Skin of body (tissue), 3 donors: ENCODE results near the gene PCYT1A. TPM values are rescaled to one million over a fixed set of nuclear protein-coding genes. Genes with fewer than 3 reads are reported as not detected.
"Not testable (repeated sequence)": the region's sequence is repeated elsewhere in the genome, so short reads cannot be mapped to it uniquely, and the experiment has no call there.

ENCODE experiments used
- DNase-seq: peaks from one replicate; lab custom pipeline; 2025; lab: John Stamatoyannopoulos, UW
- small RNA-seq: library from RNA; depleted of rRNA; stranded (forward); fragments of <200 nt; gene quantifications from one replicate; pipeline ENCODE3, GENCODE V24; 2014; ENCODE audit warnings: low replicate concordance
- total RNA-seq: library from RNA; depleted of rRNA; stranded (reverse); fragments of >200 nt; gene quantifications from one replicate; pipeline ENCODE4 v1.2.3, GENCODE V29; 2014

Gene PCYT1A
- total RNA-seq, 1 donor from 2014 or later, result 42.2 TPM

DNA sequence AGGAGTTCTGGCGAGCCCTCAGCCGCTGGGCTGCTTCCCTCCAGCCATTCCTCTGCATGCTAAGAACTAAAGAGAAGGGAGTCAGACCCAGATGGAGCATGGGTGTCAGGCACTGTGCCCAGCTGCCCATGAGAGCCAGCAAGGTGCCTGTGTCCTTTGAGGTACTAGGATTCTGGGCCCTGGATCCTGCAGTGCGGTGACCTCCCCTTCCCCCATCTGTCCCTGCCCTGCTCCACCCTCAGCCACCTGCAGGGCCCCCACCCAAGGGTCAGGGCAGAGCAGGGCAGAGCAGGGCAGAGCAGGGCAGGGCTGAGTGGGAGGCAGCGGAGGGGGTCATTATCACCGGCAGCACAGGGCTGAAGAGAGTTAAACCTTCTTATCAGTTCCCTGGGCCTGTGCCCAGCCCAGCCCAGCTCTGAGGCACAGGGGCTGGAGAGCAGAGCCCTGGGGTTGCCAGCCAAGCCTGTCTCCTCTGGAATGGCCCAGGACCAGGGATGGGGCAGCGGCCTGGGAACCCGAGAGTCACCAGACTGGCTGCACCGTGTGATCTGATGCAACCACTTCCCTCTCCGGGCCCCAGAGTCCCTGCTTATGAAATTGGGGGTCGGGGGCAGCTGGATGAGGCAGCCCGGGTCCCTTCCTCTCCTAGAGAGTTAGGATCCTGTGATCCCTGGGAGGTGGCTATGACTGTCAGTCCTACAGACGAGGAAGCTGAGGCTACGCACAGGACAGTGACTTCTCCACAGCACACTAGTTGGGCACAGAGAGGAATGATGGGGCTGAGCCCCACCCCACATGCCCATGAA, 93.6 kb downstream of the PCYT1A start:
- DNase-seq, result no peak

DNA sequence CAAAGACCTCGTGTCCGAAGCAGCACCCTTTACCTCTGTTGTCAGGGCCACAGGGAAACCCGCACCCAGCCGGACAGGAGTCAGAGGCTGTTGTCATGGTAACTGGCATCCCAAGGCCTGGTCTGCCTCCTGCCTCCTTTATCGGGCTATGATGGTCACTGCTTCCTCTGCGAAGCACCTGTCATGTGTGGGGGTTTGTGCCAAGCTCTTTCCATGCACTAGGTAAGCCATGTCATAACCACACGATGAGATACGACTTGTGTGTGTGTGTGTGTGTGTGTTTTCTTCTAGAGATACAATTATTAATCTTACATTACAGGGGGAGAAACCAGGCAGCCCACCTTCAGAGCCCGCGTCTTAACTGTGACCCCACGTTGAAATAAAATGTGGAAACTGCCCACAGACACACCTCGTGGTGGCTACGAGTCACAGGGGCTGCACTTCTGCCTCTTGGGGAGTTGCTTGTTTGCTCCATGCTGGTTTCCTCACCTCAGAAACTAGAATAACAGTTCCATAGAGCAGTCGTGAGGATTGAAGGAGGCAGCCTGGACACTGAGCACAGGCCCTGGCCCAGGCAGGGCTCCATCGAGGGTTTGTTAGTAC, 94.3 kb downstream of the PCYT1A start:
- DNase-seq, result no peak

DNA sequence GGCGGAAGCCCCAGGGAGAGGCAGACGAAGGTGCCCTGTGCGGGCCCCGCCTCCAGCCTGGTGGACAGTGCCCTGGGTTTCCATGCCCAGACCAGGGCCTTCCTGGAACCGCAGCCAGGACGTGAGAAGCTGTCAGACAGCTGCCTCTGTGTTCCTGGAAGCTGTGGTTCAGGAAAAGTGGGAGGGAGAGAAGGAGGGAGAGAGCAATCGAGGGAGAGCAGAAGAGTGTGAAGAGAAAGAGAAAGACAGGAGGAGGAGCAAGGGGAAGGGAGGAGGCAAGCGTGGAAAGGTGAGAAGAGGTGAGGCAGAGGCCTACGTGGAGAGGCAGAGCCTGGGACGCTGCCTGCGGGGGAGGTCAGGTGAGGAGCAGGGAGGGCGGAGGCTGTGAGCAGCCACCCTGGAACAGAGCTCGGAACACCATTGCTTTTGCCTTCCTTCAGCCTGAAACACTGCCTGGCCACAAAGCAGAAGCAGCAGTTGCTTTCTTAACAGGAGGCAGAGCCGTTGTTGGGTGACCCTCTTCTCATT, 94.9 kb downstream of the PCYT1A start:
- no peak for DNase-seq

DNA sequence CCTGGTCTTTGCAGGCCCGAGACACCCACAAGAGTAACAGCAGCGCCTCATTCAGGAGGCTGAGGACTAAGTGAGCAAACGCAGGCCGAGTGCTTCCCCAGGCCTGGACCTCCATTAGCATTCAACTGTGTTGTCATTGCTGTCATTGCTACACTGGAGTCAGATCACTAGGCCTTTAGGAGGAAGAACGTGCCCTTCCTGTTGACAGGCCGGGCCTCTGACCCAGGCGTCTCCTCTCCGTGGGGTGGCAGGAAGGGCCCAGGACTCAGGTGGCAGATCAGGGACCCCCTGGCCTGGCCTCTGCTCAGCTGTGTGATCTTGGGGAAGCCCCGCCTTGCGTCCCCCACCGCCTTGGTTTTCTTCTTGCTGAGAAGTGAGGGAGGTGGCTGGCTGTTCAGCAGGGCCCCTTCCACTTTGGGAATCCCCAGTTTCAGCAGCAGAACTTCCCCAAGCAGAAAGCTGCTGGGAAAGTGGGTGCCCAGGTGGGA, 95.4 kb downstream of the PCYT1A start:
- no peak for DNase-seq

DNA sequence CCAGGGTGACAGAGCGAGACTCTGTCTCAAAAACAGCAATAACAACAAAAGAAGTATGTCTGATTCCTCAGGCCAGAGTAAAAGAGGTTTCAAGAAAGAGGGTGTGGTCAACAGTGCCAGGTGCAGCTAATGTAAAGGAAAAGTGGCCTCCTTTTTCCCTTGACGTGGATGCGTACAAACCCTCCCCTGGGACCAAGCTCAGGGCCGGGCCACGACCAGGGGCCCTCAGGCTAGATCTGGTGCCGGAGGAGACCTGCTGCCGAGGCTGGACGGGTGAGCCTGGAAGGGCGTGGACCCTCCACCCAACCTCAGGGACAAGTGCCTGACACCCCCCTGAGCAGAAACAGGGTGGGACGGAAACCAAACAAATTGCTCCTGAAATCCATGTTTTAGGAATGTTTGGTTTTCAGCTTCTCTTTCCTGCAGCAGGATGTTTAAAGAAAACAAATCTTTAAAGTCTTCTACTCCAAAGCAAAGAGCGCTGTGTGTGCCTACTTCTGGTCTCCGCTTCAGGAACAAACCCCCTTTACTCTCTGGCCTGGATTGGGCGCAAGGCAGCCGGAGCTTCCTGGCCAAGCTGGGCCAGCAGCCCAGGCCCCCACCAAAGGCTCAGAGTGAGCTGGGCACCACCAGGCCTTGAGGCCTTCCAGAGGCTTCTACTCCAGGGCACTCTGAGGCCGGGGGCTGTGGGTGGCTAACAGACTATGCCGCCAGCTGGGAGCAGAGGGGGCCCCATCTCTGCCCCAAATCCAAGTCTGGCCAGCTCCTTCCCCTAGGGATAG, 97.8 kb downstream of the PCYT1A start:
- no peak for DNase-seq

DNA sequence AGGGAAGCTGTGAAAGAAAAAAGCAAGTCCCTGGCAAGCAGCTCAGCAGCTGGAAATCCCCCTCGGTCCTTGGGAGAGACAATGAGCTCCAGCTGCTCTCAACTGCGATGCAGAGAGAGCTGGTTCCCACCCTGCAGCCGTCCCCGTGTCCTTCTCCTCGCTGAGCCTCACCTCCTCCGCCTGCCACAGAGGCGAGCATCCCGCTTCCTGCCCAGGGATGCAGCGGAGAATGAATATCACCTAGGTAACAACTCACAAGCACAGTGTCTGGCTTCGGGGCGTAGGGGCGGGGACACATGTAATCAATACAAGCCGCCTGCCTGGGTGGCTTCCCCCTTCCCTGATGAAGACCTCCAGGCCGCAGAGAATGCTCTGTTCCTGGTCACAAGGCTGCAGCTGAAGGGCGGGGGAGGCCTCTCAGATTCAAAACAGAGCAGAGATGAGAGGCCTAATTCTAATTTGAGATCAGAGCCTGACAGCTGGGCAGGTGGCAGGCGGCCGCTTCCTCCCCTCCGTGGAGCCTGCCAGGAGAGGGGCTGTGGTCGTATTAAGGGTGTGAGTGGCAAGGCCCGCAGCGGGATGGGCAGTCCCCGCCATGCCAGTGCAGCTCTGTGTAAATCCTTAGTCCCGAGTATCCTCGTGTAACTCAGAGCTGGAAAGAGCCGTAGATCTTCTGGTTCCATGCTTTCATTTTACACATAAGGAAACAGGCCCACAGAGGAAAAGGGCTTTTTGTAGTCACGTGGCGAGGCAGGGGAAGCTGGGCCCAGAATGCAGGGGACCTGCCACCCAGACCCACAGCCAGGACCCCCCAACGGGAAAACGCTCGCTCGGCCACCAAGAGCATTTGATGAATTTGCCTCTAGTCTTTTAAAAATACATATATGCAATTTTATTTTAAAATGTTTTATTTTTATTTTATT, 100.6 kb downstream of the PCYT1A start:
- peak; percentile 59 for DNase-seq

DNA sequence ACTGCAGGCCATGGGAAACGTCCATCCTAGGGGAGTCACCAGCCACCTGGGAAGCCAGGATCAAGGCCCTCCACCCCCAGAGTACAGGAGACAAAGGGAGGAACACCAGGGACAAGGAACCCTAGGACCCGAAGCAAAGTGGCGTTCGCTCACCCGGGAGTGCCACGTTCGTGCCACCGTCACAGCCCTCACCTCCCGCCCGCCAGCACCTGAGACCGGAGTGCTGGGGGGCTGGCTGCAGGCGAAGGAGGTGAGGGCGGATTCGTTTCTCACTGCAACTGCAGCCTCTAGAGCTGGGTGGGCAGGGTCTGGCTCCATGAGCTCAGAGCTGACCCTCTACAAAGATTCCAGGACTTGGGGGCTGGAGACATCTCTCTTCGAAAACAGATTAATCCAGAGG, 102.6 kb downstream of the PCYT1A start:
- DNase-seq, result no peak

DNA sequence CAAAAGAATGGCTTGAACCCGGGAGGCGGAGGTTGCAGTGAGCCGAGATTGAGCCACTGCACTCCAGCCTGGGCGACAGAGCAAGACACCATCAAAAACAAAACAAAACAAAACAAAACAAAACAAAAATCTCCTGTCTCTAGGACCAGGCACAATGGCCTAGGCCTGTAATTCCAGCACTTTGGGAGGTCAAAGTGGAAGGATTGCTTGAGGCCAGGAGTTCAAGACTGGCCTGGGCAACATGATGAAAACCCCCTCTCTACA, 103.4 kb downstream of the PCYT1A start:
- not testable (repeated sequence) for DNase-seq

DNA sequence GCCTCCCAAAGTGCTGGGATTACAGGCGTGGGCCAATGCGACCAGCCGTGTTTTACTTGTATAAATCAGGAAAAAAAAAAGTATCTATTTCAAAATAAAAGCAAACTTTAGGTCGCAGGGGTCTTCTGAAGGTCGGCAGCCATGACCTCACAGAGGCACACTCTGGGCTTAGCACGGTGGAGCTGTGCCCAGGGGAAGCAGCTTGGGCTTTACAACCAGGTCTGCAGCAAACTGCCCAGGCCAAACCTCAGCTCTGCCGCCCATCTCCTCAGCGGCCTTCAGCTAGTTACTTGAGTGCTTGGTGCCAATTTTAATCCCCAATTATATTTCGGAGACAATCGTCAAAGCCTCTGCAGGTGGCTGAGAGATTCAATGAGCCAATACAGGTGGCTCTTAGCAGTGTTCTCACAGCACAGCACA, 106.4 kb downstream of the PCYT1A start:
- DNase-seq, result no peak

DNA sequence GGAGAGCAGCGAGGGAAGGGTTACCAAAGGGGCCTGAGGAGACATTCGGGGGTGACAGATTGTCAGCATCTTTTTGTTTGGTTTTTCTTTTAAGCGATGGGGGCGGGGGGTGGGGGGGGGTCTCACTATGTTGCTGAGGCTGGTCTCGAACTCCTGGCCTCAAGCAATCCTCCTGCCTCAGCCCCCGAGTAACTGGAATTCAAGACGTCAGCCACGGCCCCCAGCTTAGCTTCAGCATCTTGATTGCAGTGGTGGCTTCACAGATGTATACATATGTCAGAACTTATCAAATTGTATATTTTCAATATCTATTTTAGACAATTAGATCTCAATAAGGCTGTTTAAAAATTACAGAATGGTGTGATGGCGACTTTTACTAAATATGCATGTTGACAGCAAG, 107.2 kb downstream of the PCYT1A start:
- no peak for DNase-seq

Small RNA genes within 50 kb of the gene (small RNA-seq; reads per million reads assigned to genes)
- gene AC069257.2 (not detected), gene RF00019 (not detected)

Other genes starting within 250 kb of the PCYT1A start
- gene TFRC, start 205.6 kb downstream of the PCYT1A start, total RNA-seq, result 115 TPM
- gene ZDHHC19, start 76.3 kb downstream of the PCYT1A start, total RNA-seq, result not detected
- gene SLC51A, start 71.2 kb downstream of the PCYT1A start, total RNA-seq, result 0.49 TPM
- 5.7 TPM for gene DYNLT2B, start 30.5 kb upstream of the PCYT1A start, total RNA-seq
- not detected for gene TM4SF19, start 50.7 kb upstream of the PCYT1A start, total RNA-seq
- 29.8 TPM for gene UBXN7, start 144.7 kb upstream of the PCYT1A start, total RNA-seq
- 18.2 TPM for gene RNF168, start 216.0 kb upstream of the PCYT1A start, total RNA-seq
- 0.79 TPM for gene SMCO1, start 227.6 kb upstream of the PCYT1A start, total RNA-seq